HG03571 (cell line): ENCODE data around the gene HOXC6.

Source experiments
- ATAC-seq: cut with Tn5 transposase; IDR thresholded peaks from one replicate; pipeline ENCODE4 v1.9.1; 2021; ENCODE audit not compliant: unreplicated experiment

HOXC6 gene

GRCh38 chr12:54001283-54002187 lies 26.7 kb upstream of the HOXC6 start:
- no peak for ATAC-seq

- ATAC-seq = no peak
Observed at GRCh38 chr12:54002278-54002914, 25.8 kb upstream of the HOXC6 start.

DNA sequence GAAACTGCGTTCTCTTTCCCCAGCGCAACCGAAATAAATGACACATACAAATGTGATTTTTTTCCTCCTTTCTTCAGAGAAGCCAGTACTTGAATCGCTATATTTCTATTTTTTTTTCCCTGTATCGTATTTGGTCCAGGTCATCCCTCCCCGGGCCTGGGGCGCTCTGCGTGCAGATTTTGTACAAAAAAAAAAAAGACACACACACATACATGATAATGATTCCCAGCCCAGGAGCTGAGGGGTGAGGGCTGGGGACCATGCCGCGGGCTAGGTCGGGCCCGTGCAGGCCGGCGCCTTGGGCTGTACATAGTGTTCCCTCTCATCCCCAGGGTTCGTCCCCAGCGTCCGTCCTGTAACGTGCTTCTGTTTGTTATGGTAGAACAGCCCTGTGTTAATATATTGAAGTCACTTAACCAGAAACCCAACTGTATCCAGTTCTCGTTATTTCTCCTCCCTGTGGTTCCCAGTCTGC lies 25.3 kb upstream of the HOXC6 start:
- ATAC-seq = no peak

DNA sequence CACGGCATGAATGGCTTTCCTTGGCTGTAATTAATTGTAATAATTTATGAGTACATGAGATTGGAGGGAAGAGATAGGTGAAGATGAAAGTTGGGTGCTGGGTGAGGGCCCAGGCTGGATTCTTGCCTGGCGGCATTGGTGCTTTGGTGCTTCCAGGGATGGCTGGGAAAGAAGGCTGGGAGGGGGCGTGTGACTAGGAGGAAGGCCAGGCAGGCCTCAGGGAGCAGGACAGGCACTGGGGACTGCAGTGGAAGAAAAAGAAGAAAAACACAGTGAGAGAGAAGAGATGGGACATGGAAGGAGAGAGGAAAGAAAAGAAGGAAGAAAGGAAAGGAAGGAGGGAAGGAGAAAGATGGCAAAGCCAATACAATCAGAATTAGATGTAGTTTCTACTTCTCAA lies 24.6 kb upstream of the HOXC6 start:
- ATAC-seq = no peak

GRCh38 chr12:54004063-54004840 lies 24.0 kb upstream of the HOXC6 start:
- ATAC-seq = no peak

DNA sequence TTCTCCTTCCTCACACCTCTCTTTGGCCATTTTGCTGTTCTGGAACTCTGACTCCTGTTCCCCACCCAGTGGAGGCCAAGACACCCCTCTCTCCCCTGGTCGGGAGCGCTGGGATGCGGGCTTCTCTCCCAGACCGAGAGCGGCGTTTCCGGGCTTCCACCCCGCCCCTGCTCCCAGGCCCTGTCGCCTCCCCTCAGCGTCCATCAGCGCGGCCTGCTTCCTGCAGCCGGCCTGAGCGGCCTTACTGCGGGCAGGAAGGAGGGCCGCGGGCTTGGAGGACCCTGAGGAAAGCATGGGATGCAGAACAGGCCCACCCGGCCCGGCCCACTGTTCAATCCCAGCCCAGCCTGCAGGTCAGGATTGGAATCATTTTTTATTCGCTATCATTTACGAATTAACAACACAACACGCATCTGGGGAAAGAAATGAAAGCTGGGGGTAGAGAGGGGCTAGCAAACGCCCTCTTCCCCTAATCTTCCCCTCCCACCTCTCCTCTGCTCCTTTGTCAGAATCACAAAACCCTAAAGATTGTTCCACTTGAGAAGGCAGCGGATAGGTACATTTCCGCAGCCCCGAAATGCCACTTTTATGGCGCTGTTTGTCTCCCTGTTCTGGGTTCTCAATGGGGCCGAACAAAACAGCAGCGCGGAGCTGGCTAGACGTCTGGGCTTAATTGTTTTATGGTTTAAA lies 23.3 kb upstream of the HOXC6 start:
- ATAC-seq = no peak

DNA sequence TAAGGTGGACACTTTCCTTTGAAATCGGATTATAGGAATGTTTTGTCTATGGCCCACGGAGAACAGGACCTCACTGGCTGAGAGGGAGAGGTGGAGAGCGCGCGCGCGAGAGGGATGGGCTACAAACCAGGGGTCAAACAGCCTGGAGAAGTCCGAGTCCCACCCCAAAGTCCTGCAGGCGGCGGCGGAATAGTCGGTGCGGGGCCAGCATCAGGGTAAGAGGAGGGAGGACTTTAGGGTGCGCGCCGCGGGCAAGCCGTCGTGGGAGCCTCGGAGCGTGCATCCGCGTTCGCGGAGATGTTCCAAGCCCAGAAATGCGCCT lies 22.7 kb upstream of the HOXC6 start:
- no peak for ATAC-seq

- ATAC-seq = no peak
Observed at GRCh38 chr12:54005853-54006558, 22.2 kb upstream of the HOXC6 start.

DNA sequence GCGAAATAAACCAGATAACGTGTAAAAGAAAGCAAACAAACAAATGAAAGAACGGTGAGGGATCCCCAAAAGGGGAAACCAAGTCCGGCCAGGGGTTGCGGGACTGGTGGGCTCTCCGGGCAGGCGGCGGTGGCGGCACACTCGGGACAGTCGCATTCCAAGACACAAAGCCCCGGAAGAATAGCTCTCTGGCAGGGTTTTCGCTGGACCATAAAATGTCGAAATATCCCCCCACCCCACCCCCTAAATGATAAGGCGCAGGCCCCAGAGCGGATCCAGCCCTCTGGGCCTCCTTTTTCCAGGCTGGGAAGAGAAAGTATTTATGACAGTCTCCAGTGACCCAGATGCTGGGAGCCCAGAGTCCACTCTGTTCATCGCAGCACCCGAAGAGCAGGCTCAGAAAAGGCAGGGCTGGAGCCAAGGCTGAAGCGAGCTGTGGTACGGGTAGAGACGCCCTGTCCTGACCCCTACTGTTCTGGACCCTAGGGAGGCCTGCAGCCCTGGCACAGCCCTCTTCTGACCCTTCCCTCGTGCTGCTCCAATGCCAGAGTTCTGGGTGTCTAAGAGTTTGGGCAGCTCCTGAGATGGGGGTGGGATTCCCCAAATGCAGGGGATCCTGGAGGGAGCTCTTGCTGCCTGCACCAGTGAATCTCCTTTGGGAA lies 21.6 kb upstream of the HOXC6 start:
- no peak for ATAC-seq

- ATAC-seq = no peak
Observed at GRCh38 chr12:54007538-54008259, 20.5 kb upstream of the HOXC6 start.

DNA sequence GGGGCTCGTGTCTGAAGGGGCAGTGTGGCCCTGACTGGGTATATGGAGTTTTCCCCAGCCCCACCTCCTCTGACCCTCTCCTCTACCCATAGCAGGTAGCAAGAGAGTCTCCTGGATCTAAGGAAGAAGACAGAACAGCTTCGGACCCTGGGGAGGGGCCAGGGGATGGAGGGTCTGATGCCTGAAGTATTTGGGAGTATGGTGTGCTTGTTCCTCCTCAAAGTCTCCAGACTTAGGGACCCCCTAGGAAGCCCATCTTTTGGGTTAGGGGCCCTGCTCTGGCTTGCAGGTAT lies 20.0 kb upstream of the HOXC6 start:
- ATAC-seq = no peak

GRCh38 chr12:54009171-54010052 lies 18.8 kb upstream of the HOXC6 start:
- no peak for ATAC-seq

DNA sequence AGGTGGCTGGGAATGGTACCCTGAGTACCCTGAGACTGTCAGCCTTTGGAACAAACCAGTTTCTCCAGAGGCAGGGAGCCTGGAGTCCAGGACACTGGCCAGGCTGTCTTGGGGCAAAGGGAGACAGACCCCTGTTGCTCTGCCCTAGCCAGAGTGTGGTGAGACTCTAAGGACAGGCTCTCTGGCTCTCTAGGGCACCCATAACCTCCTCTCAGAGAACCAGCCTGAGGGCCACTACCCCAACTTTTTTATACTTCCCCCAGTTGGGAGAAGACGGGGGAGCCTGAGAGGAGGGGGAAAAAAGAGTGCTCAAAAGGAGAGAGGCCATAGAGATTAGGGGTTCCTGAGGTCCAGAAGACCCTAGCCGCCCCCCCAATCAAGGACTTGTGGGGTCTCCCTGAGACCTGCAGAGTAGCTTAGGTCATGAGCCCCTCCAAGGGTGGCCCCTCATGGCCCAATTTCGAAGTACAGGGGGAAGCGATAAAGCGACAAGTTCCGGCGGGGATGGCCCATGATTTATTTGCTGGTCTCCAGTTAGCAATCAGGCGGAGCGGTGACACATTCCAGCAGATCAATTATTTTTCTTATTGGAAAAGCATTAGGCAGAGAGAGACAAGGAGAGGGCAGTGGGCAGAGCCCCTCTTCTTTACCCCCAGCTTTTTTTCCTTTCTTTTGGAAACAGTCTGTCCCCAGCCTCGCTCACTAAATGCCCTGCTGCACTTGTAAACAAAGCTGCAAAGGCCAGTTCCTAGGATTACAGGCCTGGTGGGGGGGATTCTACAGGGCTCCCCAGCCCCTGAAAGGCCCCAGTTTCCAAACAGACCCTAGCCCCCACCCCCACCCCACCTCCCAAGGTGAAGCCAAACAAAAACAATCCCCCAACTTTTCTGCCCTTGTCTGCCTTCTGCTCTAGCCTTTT lies 17.9 kb upstream of the HOXC6 start:
- no peak for ATAC-seq

DNA sequence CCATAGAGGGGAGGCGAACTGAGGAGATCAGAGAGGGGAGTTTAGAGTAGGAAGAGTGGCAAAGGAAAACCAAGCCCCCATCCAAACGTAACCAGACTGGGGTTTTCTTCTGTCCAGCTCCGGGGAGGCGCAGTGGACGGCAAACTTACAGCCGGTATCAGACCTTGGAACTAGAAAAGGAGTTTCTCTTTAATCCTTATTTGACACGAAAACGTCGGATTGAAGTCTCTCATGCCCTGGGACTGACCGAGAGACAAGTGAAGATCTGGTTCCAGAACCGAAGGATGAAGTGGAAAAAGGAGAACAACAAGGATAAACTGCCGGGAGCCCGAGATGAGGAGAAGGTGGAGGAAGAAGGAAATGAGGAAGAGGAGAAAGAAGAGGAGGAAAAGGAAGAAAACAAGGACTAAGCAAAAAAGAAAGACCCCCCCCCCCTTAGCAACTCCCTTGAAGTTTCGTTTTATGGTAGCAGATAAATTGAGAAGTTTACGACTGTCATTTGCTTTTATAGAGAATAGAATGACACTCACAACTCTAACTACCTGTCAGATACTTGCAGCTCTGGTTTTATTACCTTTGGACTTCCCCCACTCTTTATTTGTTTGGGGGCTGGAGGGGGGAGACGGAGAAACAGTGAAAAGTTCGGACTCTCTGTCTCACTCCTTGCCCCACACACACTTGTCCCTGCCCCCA lies 17.1 kb upstream of the HOXC6 start:
- no peak for ATAC-seq

GRCh38 chr12:54011665-54012532 lies 16.3 kb upstream of the HOXC6 start:
- no peak for ATAC-seq
